Stimulated activated CD4-positive, alpha-beta T cell treated with anti-CD3 and anti-CD28 coated beads, Interleukin-12 subunit alpha, Interleukin-12 subunit beta, amount 100 ng/mL, for 4 hours (primary cell): Measurements from ENCODE around the gene LRRC8C.
"Not testable (repeated sequence)": the region's sequence is repeated elsewhere in the genome, so short reads cannot be mapped to it uniquely, and the experiment has no call there.

Experiments
- DNase-seq: peaks from one replicate; pipeline ENCODE4 v3.0.0-alpha.2; 2020

Gene LRRC8C

DNA sequence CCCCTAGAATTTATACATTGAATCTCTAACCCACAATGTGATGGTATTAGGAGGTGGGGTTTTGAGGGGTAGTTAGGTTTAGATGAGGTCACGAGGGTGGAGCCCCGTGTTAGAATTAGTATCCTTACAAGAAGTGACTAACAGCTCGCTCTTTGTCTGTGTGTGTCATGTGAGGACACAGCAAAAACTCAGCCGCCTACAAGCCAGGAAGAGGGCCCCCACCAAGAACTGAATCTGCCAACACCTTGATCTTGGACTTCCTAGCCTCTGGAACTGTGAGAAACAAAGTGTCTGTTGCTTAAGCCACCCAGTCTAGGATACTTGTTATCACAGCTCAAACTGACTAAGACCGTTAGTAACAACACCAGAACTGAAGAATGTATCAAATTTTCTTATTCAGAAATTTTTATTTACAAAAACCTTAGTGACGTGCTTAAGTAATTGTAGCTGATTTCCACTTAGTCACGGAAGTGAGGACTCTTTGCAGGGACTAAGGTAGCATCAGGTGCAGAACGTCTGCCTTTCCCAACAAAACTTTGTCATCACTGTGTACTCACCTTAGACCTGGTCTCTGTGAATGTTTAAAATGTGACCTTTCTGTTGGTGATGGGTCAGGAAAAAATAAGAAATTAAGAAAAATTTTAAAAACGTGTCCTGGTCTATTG lies 24.5 kb upstream of the LRRC8C start:
- peak; percentile 50 for DNase-seq

DNA sequence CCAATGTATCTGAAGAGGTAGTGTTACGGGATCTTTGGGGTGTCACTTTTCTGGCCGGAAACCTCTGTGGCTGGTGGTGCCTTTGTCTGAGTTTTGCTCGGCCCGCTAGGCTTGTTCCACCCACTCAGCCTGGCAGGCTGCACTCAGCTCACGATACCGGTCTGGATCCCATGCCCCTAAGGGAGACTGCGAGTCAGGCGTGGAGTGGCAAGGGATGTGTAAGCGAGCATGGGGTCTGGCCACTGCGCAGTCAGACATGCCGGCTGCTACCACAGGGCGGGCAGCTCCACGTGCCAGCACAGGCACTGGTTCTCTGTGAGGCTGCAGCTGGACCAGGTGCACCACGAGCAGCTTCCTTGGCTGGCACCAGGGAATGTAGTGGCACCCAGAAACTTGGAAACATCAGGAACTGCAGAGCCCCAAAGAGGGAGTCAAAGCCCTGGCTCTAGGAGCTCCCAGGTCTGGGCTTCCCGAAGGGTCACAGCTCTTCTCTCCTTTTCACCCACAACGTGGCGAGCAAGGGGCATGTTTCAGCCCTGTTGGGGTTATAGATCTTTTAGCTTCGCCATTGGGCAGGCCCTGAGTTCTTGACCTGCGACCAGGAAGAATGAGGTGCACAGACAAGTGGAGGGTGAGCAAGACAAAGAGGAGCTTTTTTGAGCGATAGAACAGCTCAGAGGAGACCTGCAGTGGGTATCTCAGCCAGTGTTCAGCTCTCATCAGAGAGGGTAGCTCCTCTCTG lies 23.8 kb upstream of the LRRC8C start:
- peak; percentile 45 for DNase-seq

DNA sequence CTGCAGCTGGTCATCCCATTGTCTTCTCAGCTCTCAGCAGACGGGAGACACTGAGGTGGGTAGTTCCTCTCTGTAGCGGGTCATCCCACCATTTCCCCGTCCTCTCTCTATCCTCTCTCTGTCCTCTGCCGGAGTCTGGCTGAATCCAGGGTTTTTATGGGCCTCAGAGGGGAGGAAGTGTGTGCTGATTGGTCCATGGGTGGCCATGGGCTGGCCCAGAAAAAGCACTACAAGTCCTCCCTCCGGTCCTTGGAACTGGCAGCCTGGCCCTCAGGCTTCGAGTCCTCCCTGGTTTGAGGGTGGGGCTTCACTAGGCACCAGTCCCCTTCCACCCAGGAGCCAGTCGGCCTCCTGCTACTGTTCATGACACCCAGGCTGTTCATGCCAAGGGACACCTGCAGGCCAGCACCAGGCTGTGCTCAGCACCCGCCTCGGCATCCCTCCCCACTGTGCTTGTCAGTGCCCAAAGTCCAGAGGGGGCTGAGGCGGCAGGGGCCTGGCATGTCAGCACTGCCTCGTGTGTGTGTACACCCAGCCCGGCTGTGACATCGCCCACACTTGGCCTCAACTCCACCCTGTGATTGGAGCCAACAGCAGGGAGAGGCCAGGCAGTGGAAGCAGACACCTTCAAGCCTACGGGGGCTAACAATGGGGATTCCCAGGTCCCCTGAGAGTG lies 23.0 kb upstream of the LRRC8C start:
- no peak for DNase-seq

DNA sequence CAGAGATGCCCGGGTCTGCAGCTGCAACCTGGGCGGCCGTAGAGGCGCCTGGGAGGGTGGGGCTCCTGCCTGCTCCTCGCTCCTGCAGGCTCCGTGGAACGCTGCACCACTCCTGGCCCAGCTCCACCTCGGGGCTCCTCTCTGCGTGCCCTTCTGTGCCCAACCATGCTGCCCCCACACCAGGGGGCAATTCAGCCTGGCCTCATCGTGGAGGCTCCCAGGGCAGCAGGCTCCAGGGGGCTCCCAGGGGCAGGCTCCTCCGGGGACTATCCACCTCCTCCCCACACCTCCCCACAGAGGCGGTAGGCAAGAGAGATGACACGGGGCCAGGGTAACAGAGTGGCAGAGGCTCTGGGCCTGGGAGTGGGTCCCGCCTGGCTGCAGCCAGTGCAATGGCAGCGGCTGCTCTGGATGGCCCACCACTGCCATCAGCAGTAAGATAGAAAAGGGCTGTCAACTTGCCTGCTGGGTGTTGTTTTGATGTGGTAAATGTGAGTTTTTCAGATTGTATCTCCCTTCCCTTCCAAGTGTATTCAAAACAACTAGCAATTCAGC lies 22.4 kb upstream of the LRRC8C start:
- DNase-seq, result no peak

DNA sequence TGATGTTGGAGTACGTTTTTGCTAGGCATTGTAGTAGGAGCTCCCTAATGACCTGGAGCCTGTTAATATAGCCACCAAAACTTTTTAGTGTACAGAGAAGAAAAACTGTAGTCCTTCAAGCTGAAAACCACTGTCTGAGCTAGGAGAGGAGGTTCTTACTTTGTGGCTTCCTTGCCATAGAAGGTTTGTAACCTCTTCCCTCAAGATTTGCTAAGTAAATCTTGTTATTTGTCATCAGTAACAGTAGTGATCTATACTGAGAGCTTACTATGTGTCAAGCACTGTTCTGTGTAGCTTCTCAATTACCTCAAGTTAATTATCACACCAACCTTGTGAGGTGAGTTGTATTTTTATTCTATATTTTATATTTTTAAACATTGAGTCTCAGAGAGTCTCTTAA lies 21.2 kb upstream of the LRRC8C start:
- no peak for DNase-seq

DNA sequence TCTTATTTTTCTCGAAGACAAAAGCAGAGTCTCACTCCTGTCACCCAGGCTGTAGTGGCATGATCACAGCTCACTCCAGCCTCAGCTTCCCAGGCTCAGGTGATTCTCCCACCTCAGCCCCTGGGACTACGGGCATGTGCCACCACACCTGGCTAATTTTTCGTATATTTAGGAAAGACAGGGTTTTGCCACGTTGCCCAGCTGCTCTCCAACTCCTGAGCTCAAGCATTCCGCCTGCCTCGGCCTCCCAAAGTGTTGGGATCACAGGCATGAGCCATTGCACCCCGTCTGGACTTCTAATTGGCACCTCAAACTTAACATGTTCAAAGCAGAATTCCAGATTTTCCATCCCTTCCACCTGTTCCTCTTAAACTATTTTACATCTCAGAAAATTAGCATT lies 19.0 kb upstream of the LRRC8C start:
- no peak for DNase-seq

DNA sequence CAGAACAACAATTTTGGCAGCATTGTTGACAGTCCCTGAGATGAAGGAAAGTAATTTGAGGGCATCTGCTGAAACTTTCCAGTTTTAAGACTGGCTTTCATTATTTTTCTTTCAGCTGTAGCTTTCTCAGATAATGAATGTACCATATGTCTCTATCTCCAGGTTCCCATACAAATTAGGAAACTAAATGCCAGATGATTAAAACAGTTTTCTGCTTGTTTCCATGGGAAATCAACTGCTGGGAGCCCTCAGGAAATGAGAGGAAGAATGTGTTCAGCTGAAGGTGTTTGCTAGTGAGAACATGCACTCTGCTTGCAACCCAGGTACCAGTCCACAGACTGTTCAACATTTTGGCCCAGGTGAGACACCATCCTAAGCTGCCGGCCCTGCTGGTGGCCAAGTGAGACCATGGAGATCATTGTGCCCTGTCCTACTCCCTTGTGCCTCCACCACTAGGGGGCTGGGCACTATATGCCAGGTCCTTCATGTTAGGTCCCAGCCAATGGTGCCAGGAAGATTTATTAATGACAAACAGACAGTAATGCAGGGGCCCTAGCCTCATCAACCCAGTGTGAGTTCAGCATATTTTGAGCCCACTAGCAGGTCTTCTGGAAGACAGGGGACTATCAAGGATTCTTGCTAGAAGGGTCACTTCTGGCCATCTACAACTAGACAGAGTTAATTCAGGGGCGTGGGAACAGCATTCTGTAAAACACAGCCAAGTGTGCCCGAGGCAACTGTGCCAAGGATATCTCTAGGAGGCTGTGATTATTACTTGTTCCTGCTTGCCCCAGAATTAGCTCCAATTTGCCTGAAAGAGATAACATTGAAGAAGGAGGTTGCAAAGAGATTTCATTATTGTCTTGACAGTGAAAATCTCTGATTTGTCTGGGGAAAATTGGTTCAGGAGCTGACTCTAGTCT lies 17.0 kb upstream of the LRRC8C start:
- no peak for DNase-seq

DNA sequence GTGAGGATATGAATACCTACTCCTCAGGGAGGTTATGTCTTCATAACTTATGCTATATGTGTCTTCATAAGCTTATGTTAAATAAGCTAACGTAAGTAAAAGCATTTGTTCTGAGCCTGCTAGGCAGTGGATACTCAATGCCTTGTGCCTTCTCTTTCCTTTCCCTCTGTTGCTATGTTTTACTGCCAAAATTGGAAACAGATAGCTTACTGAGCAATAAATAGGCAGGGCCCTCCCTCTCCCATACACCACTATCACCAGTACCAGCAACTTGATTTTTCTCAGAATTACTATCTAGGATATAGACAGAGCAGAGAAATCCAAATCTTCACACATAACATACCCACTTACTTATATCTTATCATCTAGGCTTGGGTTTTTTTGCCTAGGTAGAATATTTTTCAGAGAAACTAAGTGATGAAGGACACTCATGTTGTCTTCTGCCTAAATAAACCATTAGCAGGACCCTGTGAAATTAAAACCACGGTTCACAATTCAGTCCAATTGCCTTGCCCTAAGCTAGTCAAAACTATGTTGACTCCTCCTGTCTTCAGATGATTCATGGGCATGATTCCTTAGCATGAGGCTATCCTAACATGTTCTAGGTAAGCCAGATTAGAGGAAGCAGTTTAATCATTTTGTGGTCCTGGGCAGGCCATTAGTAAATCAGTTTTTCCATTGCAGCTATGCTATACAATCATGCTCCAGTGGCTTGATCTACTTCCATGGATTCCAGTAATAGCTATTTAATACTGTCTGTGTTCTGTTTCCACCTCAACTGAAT lies 15.9 kb upstream of the LRRC8C start:
- no peak for DNase-seq

DNA sequence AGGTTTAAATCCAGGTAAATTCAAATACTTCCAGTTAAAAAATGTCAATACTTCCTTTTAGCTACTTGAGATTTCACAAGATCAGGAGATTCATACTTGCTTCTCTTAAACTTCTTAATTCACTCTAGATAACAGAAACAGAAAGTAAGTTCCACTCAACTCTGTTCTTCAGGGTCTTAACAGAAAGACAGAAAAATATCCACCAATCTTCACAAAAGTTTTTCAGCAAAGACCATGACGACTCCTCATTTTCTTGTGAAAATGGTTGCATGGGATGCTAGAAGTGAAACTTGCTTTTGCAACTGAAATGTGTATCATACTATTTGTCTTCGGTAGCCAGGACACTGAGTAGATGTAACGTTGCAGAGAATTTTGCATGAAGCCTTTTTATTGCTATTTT lies 12.3 kb upstream of the LRRC8C start:
- DNase-seq, result no peak

DNA sequence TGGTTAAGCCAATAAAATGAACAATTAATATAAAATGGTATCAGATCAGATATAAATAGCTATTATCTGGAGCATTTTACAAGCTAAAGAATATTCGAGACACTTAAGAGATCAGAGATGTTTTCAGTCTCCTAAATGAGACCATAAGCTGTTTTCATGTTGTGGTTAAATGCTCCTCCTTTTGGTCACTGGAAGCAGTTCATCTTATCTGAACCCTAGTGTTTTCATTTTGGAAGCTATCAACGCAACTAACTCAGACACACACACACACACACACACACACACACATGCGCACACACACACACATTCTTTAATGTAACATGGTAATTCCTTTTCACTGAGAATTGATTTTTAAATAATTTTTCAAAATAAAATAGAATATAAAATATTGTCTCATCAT lies 10.0 kb upstream of the LRRC8C start:
- DNase-seq, result no peak

DNA sequence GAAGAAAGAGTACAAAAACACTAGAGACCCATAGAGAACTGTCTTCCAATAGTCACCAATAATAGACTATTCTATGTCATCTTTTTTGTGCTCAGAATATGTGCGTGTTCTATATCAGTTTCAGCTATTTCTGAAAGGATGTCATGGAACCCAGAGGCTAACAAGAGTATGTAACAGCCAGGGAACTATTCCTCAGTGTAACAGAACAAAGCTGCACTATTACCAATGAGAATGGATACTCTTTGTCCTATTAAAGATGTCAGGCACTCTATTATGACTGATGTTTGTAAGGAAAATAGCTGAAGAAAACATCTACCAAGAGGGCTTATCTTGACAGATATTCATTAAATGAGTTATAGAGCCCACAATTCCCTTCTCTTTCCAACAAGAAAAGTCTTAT lies 8.6 kb upstream of the LRRC8C start:
- no peak for DNase-seq

DNA sequence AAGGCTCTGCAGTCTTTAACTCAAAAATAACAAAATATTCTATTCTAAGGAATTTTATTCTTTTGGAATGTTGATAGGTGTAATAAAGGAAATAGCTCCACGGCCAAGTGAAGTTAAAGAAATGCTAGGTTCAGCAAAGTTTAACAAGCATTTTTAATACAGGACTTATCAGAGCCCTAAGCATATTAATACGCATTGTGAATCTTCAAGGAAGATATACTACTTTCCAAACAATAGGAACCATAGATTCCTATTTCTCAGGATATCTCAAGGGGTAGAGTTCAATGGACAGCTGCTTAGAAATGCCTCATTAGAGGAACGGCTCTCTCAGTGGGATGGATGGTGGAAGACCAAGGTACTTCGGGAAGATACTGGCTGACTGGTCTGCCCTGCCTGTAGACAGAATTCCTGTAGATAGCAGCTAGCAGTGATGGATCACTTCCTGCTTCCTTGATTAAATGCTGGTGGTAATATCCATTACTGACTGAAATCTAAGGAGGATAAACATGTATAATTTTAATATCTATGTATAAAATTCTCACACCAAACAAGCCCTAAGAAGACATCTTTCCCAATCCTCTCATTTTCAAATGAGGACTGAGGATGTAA lies 8.1 kb upstream of the LRRC8C start:
- DNase-seq, result no peak

DNA sequence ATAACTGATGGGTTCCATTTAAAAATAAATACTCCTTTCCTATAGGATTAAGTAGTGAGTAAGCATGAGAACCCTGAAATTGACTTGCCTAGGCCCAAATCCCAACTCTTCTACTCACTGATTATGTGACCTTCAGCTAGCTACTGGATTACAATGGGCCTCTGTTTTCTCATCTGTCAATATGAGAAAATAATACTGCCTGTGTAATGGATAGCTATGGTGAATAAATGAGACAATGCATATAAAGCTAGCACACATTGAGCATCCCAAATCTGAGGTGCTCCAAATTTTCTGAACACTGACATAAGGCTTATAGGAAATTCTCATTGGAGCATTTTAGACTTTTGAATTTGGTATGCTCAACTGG lies 5.3 kb upstream of the LRRC8C start:
- no peak for DNase-seq

DNA sequence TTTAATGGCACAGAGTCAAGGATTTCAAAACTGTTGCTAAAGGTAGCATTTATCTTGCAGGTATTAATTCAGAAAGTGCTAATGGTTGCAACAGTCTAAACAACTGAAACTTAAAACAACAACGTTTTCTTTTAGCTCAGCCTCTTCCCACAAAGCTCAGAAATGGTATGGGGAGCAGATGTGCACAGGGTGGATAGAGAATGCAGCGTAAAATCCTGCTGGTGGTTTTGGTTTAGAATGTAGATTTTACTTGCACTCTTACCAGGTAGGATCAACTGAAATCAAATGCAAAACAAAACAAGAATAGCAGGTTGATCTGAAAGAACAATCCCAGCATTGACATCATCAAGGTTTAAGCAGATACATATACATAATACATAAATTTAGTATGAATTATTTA lies 3.8 kb upstream of the LRRC8C start:
- no peak for DNase-seq

DNA sequence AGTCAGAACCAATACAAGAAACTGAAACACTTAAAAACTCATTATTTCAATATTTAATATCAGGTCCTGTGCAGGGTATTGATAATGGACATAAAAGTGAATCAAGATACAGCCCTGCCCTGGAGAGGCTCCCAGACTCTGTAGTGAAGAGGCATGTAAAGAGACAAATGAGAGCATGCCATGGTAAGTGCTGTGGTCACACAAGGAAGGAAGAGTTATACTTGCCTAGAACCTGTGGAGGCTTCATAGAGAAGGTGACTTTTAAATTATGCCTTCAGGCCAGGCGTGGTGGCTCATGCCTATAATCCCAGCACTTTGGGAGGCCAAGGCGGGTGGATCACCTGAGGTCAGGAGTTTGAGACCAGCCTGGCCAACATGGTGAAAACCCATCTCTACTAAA lies 3.3 kb upstream of the LRRC8C start:
- not testable (repeated sequence) for DNase-seq

DNA sequence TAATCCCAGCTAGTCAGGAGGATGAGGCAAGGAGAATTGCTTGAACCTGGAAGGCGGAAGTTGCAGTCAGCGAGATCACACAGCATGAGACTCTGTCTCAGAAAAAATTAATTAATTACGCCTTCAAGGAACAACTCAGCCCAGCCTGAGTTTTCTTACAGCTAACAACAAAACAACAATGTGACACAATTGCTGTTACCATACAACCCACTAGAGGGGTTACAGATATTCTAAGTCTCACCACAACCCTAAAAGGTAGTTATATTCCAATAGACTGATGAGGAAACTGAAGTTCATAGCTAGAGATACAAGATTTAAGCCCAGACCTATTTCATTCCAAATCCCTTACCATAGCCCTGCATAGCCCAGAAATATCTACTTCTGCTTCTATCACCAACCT lies 2.9 kb upstream of the LRRC8C start:
- no peak for DNase-seq

DNA sequence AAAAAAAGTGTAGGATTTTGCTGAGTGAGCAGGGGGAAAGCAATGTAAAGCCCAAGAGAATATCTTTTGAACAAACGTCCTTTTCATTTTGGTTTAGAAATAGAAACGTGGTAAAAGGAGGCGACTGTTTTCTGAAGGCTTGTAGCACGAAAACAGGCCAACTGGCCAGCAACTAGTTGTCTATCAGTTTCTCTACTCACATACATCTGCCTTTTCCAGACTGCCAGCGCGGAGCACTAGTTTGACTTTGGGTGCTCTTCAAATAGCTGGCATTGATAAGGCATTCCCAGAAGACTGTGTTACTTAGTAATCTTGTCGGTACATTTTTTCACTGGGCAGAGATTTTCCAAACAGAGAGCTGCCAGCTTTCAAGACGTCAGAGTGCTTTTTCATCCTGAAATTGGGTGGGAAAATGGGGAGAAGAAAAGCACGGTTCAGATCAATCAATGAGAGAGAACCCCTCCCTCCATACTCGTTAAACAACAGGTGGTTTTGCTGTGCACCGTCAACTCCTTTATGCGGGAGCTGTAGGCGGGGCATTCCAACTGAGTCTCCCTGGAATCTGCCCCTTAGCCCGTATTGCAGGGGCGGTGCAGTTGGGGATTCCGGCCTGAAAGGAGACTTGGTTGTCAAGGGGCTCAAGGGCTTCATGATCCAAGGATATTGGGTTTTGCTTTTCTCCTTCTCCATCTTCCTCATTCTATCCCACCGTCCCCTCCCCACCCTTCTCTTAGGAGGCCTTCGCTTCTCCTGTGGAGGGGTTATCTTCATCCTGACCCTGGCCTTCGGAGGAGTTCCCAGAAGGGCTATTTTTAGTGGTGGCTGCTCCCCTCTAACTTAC lies 884 bp upstream of the LRRC8C start:
- no peak for DNase-seq

DNA sequence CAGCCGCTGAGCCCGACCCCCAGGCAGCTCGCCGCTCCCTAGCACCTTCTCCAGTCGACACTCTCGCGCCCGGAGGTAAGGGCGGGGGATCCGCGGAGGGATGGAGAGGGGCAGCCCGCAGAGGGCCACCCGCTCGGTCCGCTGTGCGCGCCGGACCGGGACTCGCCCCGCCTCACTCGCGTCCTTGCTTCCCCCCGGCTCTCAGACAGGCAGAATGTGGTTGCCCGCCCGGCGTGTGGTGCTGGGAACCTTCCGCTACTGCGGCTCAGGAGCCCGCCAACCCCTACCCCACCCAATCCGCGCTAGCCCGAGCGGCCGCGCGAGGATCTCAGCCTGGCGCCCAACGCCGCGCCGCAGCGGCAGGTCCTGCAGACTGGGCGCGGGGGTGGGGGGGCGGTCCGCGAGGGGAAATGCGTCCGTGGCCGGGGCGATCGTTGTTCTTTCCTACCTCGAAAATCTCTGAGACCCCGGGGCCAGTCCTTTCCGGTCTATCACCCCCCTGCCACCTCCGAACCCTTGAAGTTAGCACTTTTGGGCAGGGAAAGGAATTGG lies 404 bp downstream of the LRRC8C start:
- DNase-seq, result peak; percentile 51

DNA sequence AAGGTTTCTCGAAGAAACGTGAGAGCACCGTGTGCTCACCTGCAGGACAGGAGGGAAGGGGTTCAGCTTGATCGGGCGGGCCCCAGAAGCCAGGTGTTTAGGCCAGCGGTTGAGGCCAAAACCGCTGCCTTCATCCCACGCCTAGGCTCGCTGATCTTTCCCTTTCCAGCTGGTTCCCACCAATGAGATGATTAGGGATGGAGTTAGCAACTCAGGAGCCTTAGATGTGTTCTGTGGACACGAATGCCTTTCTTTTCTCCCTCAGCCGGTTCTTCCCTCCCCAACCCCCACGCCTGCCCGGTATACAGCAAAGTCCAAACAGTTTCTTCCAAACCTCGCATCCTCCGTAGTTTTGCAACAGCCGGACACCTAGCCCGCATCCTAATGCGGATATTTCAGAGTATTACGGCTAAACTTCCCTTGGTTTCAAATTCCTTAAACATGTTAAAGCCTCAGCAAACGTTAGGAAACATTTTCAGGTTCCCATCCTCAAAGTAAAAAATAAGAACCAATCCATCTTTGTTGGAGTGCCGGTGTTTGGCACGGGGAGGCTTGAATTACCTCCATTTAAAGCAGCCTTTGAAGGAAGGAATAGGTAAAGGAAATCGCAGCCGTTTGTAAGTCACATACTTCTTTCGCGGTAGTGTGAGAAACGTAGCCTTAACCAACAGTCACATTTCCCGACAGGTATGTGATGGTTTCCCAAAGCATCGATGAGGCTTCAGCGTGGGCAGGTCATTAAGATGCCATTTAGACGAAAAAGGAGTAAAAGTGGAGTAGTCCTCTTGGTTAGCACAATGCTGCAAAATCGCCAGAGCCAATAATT lies 1.1 kb downstream of the LRRC8C start:
- peak; percentile 24 for DNase-seq
